Suprapubic skin (tissue), 4 donors: ENCODE results near the gene DNAH1. TPM values are rescaled to one million over a fixed set of nuclear protein-coding genes. Genes with fewer than 3 reads are reported as not detected.

Source experiments
- DNase-seq, 2 donors: peaks; one replicate each; pipeline ENCODE4 v3.0.0-alpha.2; 2019; ENCODE audit warnings: low spot score in 2 of 2
- H3K27ac ChIP-seq: fragments of 200-600 bp; sonication (generic); one replicate; pipeline ENCODE4 v1.5.1; 2019
- H3K27me3 ChIP-seq: fragments of 200-600 bp; sonication (generic); one replicate; pipeline ENCODE4 v1.5.1; 2019
- H3K36me3 ChIP-seq: fragments of 200-600 bp; sonication (generic); one replicate; pipeline ENCODE4 v1.5.1; 2019
- H3K4me1 ChIP-seq: fragments of 200-600 bp; sonication (generic); one replicate; pipeline ENCODE4 v1.5.1; 2019
- H3K4me3 ChIP-seq: fragments of 200-600 bp; sonication (generic); one replicate; pipeline ENCODE4 v1.5.1; 2019; ENCODE audit warnings: mild to moderate bottlenecking
- H3K9me3 ChIP-seq: fragments of 200-600 bp; sonication (generic); one replicate; pipeline ENCODE4 v1.5.1; 2019
- CTCF ChIP-seq, 2 donors: fragments of 200-600 bp in 1 of 2; fragments of 450-650 bp in 1 of 2; sonication (generic) in 1 of 2; IDR thresholded peaks; one replicate each; pipeline ENCODE4 v1.5.1; 2016 to 2019; ENCODE audit warnings: antibody characterized with exemption in 2 of 2, mild to moderate bottlenecking in 1 of 2, moderate library complexity in 1 of 2
- EP300 ChIP-seq: sonication (generic); formaldehyde crosslinking; IDR thresholded peaks from one replicate; pipeline ENCODE4 v1.6.1; 2017; ENCODE audit warnings: antibody characterized with exemption
- POLR2A ChIP-seq, 2 donors: fragments of 450-650 bp; IDR thresholded peaks; one replicate each; pipeline ENCODE4 v1.6.1; 2017; ENCODE audit warnings: antibody characterized with exemption in 2 of 2, mild to moderate bottlenecking in 2 of 2, moderate library complexity in 2 of 2
- POLR2AphosphoS5 ChIP-seq, 3 donors: sonication (generic); formaldehyde crosslinking; IDR thresholded peaks; one replicate each; pipeline ENCODE4 v1.6.1; 2017; ENCODE audit warnings: antibody characterized with exemption in 3 of 3
- WGBS: methylation state at CpG from one replicate; pipeline ENCODE4 v1.1.5; 2018; 5-methylcytosine and 5-hydroxymethylcytosine counted together
- total RNA-seq, 4 donors: library from RNA; depleted of rRNA; stranded (reverse); fragments of >200 nt; gene quantifications; one replicate each; pipeline ENCODE4 v1.1.0, GENCODE V29; 2016

Gene DNAH1
- total RNA-seq, 4 donors from 2014 or later: 3.4 to 10.1 (median 7.7) TPM

GRCh38 chr3:52447512-52448355, 131.6 kb downstream of the DNAH1 start:
- Histone ChIP-seq H3K4me3 (no peak overlapping the region), H3K36me3 (no peaks in the 10 kb centered on the region), H3K4me1 (peaks cover 24% of the 10 kb centered on the region), H3K27me3 (no peaks in the 10 kb centered on the region), H3K9me3 (no peaks in the 10 kb centered on the region), H3K27ac (no peak overlapping the region)
- TF ChIP-seq POLR2A (IDR thresholded peaks at IDR 0.05) (no peak), POLR2AphosphoS5 (IDR thresholded peaks at IDR 0.05) (no peak), CTCF (IDR thresholded peaks at IDR 0.05) (no peak), EP300 (no peak)
- 80% methylated on average over 12 of the region's 12 CpGs for WGBS
- no peak for DNase-seq

Other genes starting within 250 kb of the DNAH1 start
- gene POC1A, start 161.9 kb upstream of the DNAH1 start, total RNA-seq: 1 to 10 TPM; 1.1 to 4.8 (median 1.6) TPM
- 10 to 100 TPM; 28.8 to 54.4 (median 31.9) TPM for gene ALAS1, start 118.2 kb upstream of the DNAH1 start, total RNA-seq
- under 1 TPM in 1 of 4 donors, not detected in 3; 0.16 TPM for gene TLR9, start 90.7 kb upstream of the DNAH1 start, total RNA-seq
- 10 to 100 TPM; 33.2 to 46.2 (median 42.6) TPM for gene TWF2, start 77.2 kb upstream of the DNAH1 start, total RNA-seq
- 10 to 100 TPM in 3 of 4 donors, 1 to 10 TPM in 1; 10.0 to 17.5 (median 11.3) TPM for gene PPM1M, start 70.6 kb upstream of the DNAH1 start, total RNA-seq
- 10 to 100 TPM; 46.7 to 57.6 (median 52.5) TPM for gene WDR82, start 37.7 kb upstream of the DNAH1 start, total RNA-seq
- 10 to 100 TPM in 1 of 4 donors, 1 to 10 TPM in 3; 2.6 to 11.9 (median 6.4) TPM for gene GLYCTK, start 28.5 kb upstream of the DNAH1 start, total RNA-seq
- 100 to 1,000 TPM in 3 of 4 donors, 10 to 100 TPM in 1; 99.0 to 137 (median 120) TPM for gene BAP1, start 93.7 kb downstream of the DNAH1 start, total RNA-seq
- 10 to 100 TPM in 3 of 4 donors, 1 to 10 TPM in 1; 8.9 to 17.5 (median 11.4) TPM for gene PHF7, start 94.3 kb downstream of the DNAH1 start, total RNA-seq
- gene SEMA3G, start 128.8 kb downstream of the DNAH1 start, total RNA-seq: 10 to 100 TPM; 14.4 to 44.0 (median 26.5) TPM
- gene TNNC1, start 137.7 kb downstream of the DNAH1 start, total RNA-seq: 10 to 100 TPM in 1 of 4 donors, 1 to 10 TPM in 3; 1.4 to 15.9 (median 8.4) TPM
- gene NISCH, start 139.3 kb downstream of the DNAH1 start, total RNA-seq: 100 to 1,000 TPM in 2 of 4 donors, 10 to 100 TPM in 2; 68.7 to 298 (median 94.6) TPM
- 10 to 100 TPM in 2 of 4 donors, 1 to 10 TPM in 2; 5.3 to 21.1 (median 14.3) TPM for gene STAB1, start 179.0 kb downstream of the DNAH1 start, total RNA-seq
- 10 to 100 TPM; 51.8 to 68.7 (median 63.3) TPM for gene NT5DC2, start 217.5 kb downstream of the DNAH1 start, total RNA-seq
- 1 to 10 TPM in 2 of 4 donors, under 1 TPM in 2; 0.68 to 4.0 (median 1.2) TPM for gene UQCC5, start 220.3 kb downstream of the DNAH1 start, total RNA-seq